Stomach (tissue), 4 donors: ENCODE data around the gene GADD45GIP1.

Source experiments
- POLR2A ChIP-seq, 4 donors: fragments of 450-650 bp; IDR thresholded peaks; one replicate each; pipeline ENCODE4 v1.6.1; 2016; ENCODE audit warnings: antibody characterized with exemption in 4 of 4, control low read depth in 2 of 4, mild to moderate bottlenecking in 1 of 4, moderate library complexity in 1 of 4
- POLR2AphosphoS5 ChIP-seq, 3 donors: sonication (generic); formaldehyde crosslinking; IDR thresholded peaks; one replicate each; pipeline ENCODE4 v1.6.1; 2016; ENCODE audit warnings: antibody characterized with exemption in 3 of 3
- TF ChIP-seq, protein P1 (sequence below), 7 experiments: fragments of 450-650 bp in 4 of 7; fragments of 200-600 bp in 3 of 7; sonication (generic) in 3 of 7; IDR thresholded peaks; one replicate each; pipeline ENCODE4 v1.5.1; 2016 to 2019; ENCODE audit warnings: antibody characterized with exemption in 7 of 7, control low read depth in 2 of 7, mild to moderate bottlenecking in 1 of 7

DNA sequence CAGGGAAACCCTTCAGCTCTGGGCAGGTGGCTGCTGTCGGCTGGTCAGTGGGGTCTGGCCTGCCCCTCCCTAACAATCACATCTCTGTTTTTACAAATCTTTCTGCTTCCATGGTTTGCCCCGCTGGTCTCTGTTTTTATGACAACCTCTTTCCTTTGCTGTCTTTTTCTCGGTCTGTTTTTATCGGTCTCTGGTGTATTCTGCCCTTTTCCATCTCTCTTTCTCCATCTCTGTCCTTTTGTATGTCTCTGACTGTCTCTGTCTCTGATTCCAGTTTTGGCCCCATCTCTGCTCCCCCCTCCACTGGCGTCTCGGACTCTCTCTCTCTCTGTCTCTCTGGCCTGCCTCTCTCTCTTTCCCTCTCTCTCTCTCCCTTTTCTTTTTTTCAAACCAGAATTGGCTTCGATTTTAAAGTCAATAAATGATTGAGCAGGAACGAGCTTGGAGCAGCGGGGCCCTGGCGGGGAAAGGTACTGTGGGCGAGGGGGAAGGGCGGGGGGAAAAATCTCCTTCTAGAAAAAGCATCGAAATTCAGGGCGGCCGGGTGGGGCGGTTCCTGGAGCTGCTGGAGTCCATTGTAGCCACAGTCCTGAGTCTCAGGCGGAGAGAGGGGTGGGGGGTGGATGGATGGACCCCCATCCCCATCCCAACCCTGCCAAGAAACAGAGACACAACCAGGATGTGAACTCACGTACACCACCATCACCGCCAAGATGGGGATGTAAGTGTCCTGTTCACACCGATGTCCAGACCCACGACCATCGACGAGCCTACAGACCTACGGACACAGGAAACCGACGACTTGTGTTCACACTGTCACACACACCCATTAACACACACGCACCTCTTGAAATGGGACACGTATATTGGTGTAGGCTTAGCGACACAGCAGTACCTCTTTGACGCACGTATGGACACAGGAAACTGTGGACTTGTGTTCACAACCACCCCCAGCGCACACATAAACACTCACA is 41.2 kb upstream of the GADD45GIP1 start:
- TF ChIP-seq, protein P1, sequence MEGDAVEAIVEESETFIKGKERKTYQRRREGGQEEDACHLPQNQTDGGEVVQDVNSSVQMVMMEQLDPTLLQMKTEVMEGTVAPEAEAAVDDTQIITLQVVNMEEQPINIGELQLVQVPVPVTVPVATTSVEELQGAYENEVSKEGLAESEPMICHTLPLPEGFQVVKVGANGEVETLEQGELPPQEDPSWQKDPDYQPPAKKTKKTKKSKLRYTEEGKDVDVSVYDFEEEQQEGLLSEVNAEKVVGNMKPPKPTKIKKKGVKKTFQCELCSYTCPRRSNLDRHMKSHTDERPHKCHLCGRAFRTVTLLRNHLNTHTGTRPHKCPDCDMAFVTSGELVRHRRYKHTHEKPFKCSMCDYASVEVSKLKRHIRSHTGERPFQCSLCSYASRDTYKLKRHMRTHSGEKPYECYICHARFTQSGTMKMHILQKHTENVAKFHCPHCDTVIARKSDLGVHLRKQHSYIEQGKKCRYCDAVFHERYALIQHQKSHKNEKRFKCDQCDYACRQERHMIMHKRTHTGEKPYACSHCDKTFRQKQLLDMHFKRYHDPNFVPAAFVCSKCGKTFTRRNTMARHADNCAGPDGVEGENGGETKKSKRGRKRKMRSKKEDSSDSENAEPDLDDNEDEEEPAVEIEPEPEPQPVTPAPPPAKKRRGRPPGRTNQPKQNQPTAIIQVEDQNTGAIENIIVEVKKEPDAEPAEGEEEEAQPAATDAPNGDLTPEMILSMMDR (IDR thresholded peaks at IDR 0.05) = no peak
- TF ChIP-seq POLR2A (IDR thresholded peaks at IDR 0.05) = no peak
- TF ChIP-seq POLR2AphosphoS5 (IDR thresholded peaks at IDR 0.05) = no peak
